Measurements from ENCODE around the gene SKIC2. TPM values are rescaled to one million over a fixed set of nuclear protein-coding genes. Genes with fewer than 3 reads are reported as not detected.

Gene SKIC2
- total RNA-seq, 2 donors from 2014 or later = 34.8 to 66.2 TPM

DNA sequence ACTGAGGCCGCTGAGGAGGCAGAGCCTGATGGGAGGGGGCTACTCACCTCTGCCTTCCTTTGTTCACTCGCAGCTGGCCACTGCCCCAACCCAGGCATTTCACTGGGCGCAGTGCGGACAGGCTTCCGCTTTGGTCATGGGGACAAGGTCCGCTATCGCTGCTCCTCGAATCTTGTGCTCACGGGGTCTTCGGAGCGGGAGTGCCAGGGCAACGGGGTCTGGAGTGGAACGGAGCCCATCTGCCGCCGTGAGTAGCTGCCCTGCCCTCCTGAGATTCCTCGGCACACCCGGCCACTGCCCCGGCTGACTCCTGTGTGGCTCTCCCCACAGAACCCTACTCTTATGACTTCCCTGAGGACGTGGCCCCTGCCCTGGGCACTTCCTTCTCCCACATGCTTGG is 25.4 kb upstream of the SKIC2 start:
- no peaks in the 10 kb centered on the region for H3K36me3 ChIP-seq
- H3K4me3 ChIP-seq = no peak overlapping the region
- no peaks in the 10 kb centered on the region for H3K4me1 ChIP-seq (replicated peaks)
- WGBS = 85% methylated on average over 19 of the region's 19 CpGs
- no peak for TF ChIP-seq POLR2AphosphoS5 (IDR thresholded peaks at IDR 0.05)
- TF ChIP-seq, protein P1, sequence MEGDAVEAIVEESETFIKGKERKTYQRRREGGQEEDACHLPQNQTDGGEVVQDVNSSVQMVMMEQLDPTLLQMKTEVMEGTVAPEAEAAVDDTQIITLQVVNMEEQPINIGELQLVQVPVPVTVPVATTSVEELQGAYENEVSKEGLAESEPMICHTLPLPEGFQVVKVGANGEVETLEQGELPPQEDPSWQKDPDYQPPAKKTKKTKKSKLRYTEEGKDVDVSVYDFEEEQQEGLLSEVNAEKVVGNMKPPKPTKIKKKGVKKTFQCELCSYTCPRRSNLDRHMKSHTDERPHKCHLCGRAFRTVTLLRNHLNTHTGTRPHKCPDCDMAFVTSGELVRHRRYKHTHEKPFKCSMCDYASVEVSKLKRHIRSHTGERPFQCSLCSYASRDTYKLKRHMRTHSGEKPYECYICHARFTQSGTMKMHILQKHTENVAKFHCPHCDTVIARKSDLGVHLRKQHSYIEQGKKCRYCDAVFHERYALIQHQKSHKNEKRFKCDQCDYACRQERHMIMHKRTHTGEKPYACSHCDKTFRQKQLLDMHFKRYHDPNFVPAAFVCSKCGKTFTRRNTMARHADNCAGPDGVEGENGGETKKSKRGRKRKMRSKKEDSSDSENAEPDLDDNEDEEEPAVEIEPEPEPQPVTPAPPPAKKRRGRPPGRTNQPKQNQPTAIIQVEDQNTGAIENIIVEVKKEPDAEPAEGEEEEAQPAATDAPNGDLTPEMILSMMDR (IDR thresholded peaks at IDR 0.05) = no peak
- H3K9me3 ChIP-seq = no peaks in the 10 kb centered on the region
- DNase-seq (ENCODE audit: low spot score) = no peak
- no peaks in the 10 kb centered on the region for H3K27me3 ChIP-seq (replicated peaks; ENCODE audit: insufficient read depth)
- intact Hi-C loops (cut with DNase I) = no loop called here
- H3K27ac ChIP-seq = no peak overlapping the region

DNA sequence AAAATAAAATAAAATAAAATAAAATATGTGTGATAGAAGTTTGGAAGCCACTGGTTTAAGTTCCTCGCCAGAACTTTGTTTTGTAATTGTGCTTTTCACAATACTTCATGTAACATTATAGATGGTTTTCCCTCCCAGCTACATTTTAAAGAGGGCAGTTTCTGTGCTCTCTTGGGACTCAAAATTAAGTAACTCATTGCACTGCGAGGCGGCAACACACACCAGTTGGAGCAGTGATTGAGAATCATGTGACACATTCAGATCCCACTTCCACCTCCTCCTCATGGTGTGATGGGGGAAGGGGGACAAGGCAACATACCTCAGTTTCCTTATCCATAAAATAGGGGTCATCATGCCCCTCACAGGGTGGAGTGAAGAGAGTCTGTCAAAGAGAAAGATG is 24.0 kb upstream of the SKIC2 start:
- H3K4me3 ChIP-seq = no peak overlapping the region
- H3K4me1 ChIP-seq (replicated peaks) = no peaks in the 10 kb centered on the region
- no peaks in the 10 kb centered on the region for H3K9me3 ChIP-seq
- no peaks in the 10 kb centered on the region for H3K36me3 ChIP-seq
- H3K27ac ChIP-seq = no peak overlapping the region
- TF ChIP-seq, protein P1 (IDR thresholded peaks at IDR 0.05) = no peak
- no peak for TF ChIP-seq POLR2A (IDR thresholded peaks at IDR 0.05)
- TF ChIP-seq POLR2AphosphoS5 (IDR thresholded peaks at IDR 0.05) = no peak
- H3K27me3 ChIP-seq (replicated peaks; ENCODE audit: insufficient read depth) = no peaks in the 10 kb centered on the region
- DNase-seq (ENCODE audit: low spot score) = no peak
- intact Hi-C loops (cut with DNase I) = no loop called here
- 87% methylated on average over 3 of the region's 3 CpGs for WGBS

DNA sequence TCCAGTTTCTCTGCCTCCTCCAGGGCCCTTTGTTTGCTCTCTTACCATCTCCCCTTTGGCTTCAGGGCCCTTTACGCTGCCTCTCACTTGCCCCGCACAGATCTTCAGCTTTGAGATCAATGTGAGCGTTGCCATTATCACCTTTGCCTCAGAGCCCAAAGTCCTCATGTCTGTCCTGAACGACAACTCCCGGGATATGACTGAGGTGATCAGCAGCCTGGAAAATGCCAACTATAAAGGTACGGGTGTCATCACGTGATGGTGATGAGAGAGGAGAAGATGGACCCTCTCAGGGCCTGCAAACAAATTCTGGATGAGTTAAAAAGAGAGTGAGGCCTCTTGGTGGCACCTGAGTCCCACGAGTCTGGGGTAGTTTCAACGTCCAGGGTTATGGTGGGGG is 23.2 kb upstream of the SKIC2 start:
- Histone ChIP-seq H3K27me3 (replicated peaks; ENCODE audit: insufficient read depth) (no peaks in the 10 kb centered on the region), H3K4me1 (replicated peaks) (no peaks in the 10 kb centered on the region), H3K36me3 (no peaks in the 10 kb centered on the region), H3K27ac (no peak overlapping the region), H3K9me3 (no peaks in the 10 kb centered on the region), H3K4me3 (no peak overlapping the region)
- DNase-seq (ENCODE audit: low spot score) = no peak
- TF ChIP-seq, protein P1 (IDR thresholded peaks at IDR 0.05) = no peak
- no peak for TF ChIP-seq POLR2AphosphoS5 (IDR thresholded peaks at IDR 0.05)
- TF ChIP-seq POLR2A (IDR thresholded peaks at IDR 0.05) = no peak
- intact Hi-C loops (cut with DNase I) = no loop called here
- WGBS = 73% methylated on average over 9 of the region's 9 CpGs

DNA sequence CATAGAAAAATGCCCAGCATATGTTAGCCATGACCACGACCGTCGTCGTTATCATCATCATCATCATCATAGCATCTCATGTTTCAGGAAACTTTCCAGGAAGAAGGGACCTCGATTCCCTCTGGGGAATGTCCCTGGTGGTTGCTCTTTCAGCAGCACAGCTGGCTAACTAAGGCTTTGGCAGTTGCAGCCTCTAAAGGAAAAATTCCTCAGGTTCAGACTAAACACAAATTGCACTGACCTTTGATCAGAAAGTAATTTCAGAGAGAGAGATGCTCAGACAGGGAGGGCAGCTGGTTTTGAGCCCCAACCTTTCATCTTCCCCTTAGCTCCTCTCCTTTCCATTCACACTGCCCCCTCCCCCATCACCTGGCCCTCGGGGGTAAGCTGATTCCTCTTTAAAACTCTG is 18.7 kb upstream of the SKIC2 start:
- Histone ChIP-seq H3K4me1 (replicated peaks) (peaks cover 5% of the 10 kb centered on the region), H3K36me3 (no peaks in the 10 kb centered on the region), H3K9me3 (no peaks in the 10 kb centered on the region), H3K27me3 (replicated peaks; ENCODE audit: insufficient read depth) (no peaks in the 10 kb centered on the region), H3K27ac (no peak overlapping the region), H3K4me3 (no peak overlapping the region)
- 19% methylated on average over 6 of the region's 6 CpGs for WGBS
- DNase-seq (ENCODE audit: low spot score) = no peak
- intact Hi-C loops (cut with DNase I) = no loop called here
- TF ChIP-seq POLR2A (IDR thresholded peaks at IDR 0.05) (no peak), POLR2AphosphoS5 (IDR thresholded peaks at IDR 0.05) (no peak)
- TF ChIP-seq, protein P1 (IDR thresholded peaks at IDR 0.05) = no peak

DNA sequence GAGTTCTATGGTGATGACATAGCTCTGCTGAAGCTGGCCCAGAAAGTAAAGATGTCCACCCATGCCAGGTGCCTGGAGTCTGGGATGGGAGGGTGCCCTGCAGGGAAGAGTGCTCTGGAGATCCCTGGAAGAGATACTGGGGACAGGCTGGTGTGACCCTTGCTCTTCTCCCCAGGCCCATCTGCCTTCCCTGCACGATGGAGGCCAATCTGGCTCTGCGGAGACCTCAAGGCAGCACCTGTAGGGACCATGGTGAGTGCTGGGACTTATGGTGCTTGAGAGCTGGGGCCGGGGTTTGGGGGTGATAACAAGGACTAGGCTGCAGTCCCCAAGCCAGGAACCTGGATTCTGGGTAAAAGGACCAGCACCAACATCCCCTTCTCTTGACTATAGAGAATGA is 15.2 kb upstream of the SKIC2 start:
- intact Hi-C loops (cut with DNase I) = no loop called here
- Histone ChIP-seq H3K4me1 (replicated peaks) (peaks cover 13% of the 10 kb centered on the region), H3K36me3 (no peaks in the 10 kb centered on the region), H3K27ac (no peak overlapping the region), H3K9me3 (no peaks in the 10 kb centered on the region), H3K27me3 (replicated peaks; ENCODE audit: insufficient read depth) (no peaks in the 10 kb centered on the region), H3K4me3 (no peak overlapping the region)
- WGBS = 88% methylated on average over 3 of the region's 3 CpGs
- TF ChIP-seq POLR2AphosphoS5 (IDR thresholded peaks at IDR 0.05) (no peak), POLR2A (IDR thresholded peaks at IDR 0.05) (no peak)
- TF ChIP-seq, protein P1 (IDR thresholded peaks at IDR 0.05) = no peak
- DNase-seq (ENCODE audit: low spot score) = no peak

Measured in prostate gland (tissue), 2 donors.